Measurements from ENCODE around the gene NEK11.

Gene NEK11

DNA sequence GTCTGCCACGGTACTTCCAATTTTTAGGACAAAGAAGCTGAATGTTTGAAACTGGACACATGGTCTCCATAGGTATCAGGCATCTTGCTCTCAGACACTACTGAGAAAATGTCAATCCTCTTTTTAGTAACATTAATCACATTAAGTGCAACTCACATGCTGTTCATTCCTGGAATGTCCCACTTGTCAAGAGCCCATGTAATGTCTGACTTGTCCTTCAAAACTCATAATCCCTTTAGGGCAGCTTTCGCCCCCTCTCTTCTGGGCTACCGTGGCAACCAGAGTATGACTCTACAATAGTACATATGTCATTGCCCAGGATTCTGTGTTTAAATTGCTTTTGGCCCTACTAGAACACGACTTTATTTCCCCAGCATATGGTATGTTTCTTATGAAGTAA is 367.2 kb downstream of the NEK11 start:
- DNase-seq (ENCODE audit: low spot score), result no peak
- H3K4me3 Mint-ChIP-seq, result no peak overlapping the region
- no peaks in the 10 kb centered on the region for H3K9me3 Mint-ChIP-seq
- H3K36me3 Mint-ChIP-seq (ENCODE audit: low read depth), result no peaks in the 10 kb centered on the region
- H3K4me1 Mint-ChIP-seq (ENCODE audit: low read depth), result no peaks in the 10 kb centered on the region
- H3K27ac Mint-ChIP-seq, result no peak overlapping the region
- H3K27me3 Mint-ChIP-seq (ENCODE audit: low read depth), result peaks cover 2% of the 10 kb centered on the region

DNA sequence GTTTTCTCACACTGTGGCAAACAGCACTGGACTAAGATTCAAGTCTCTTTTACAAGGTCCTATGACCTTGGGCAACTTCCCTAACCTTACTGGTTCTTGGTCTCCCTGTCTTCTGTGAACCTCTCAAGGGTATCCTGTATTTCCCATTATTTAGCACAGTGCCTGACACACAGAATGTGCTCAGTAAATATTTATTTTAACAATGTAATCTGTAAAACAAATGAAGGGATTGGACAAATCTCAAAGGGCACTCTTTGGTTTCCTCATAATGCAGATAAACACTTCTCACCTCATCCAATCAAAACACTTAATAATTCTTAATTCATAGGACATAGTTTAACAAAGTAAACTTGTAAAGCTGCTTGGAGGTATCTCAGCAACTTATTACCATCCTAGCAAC is 367.7 kb downstream of the NEK11 start:
- H3K9me3 Mint-ChIP-seq, result no peaks in the 10 kb centered on the region
- no peak overlapping the region for H3K27ac Mint-ChIP-seq
- no peak for DNase-seq (ENCODE audit: low spot score)
- no peak overlapping the region for H3K4me3 Mint-ChIP-seq
- H3K36me3 Mint-ChIP-seq (ENCODE audit: low read depth), result no peaks in the 10 kb centered on the region
- H3K27me3 Mint-ChIP-seq (ENCODE audit: low read depth), result peaks cover 2% of the 10 kb centered on the region
- no peaks in the 10 kb centered on the region for H3K4me1 Mint-ChIP-seq (ENCODE audit: low read depth)

GRCh38 chr3:131396170-131396569 is 369.5 kb downstream of the NEK11 start:
- no peak for DNase-seq (ENCODE audit: low spot score)
- H3K27ac Mint-ChIP-seq, result no peak overlapping the region
- H3K4me1 Mint-ChIP-seq (ENCODE audit: low read depth), result no peaks in the 10 kb centered on the region
- H3K4me3 Mint-ChIP-seq, result no peak overlapping the region
- peaks cover 2% of the 10 kb centered on the region for H3K27me3 Mint-ChIP-seq (ENCODE audit: low read depth)
- H3K36me3 Mint-ChIP-seq (ENCODE audit: low read depth), result no peaks in the 10 kb centered on the region
- H3K9me3 Mint-ChIP-seq, result no peaks in the 10 kb centered on the region

GRCh38 chr3:131397889-131398288 is 371.2 kb downstream of the NEK11 start:
- Mint-ChIP-seq H3K36me3 (ENCODE audit: low read depth) (no peaks in the 10 kb centered on the region), H3K4me1 (ENCODE audit: low read depth) (no peaks in the 10 kb centered on the region), H3K27me3 (ENCODE audit: low read depth) (peaks cover 2% of the 10 kb centered on the region), H3K27ac (no peak overlapping the region), H3K4me3 (no peak overlapping the region), H3K9me3 (no peaks in the 10 kb centered on the region)
- DNase-seq (ENCODE audit: low spot score), result no peak

Measured in T-helper 2 cell treated with Interferon-gamma antibody and Interleukin-4, amounts not matched to agents 5 μg/mL and 100 μg/mL, for 36 hours (primary cell).